A549 (cell line): ENCODE measurements around the gene TPCN1. TPM values are rescaled to one million over a fixed set of nuclear protein-coding genes. Genes with fewer than 3 reads are reported as not detected.
A peak's percentile ranks its signal among the peaks of the same experiment; 100 is the strongest.

Experiments used
- ATAC-seq, 2 experiments: fragments of 200-7000 bp in 1 of 2; fragments of >200 bp in 1 of 2; cut with Nextera tagmentation in 1 of 2; cut with Tn5 transposase in 1 of 2; 3 replicates each; pipeline versions ENCODE4 v1.8.0 to v1.9.1; 2018 to 2020; ENCODE audit warnings: mild to moderate bottlenecking in 1 of 2, moderate library complexity in 1 of 2
- CTCF ChIA-PET: fragments of 300-600 bp; sonication (Branson Sonifier 250); formaldehyde crosslinking; extraction: SDS; loops from one replicate; lab custom pipeline; 2021; ENCODE audit warnings: antibody characterized with exemption, inconsistent platforms; lab: Yijun Ruan, JAX
- POLR2A ChIA-PET: fragments of 350-600 bp; formaldehyde crosslinking; extraction: SDS; loops from one replicate; lab custom pipeline; 2021; ENCODE audit warnings: antibody characterized with exemption, inconsistent platforms; lab: Yijun Ruan, JAX
- DNase-seq, 2 experiments: peaks; one replicate each; pipeline versions ENCODE4 v3.0.0 to v3.0.0-alpha.2; 2011 to 2016; ENCODE audit warnings: low read depth in 1 of 2, low spot score in 1 of 2
- FAIRE-seq: peaks from 2 replicates; lab custom pipeline; 2011; peaks lifted over from hg19 to GRCh38; lab: Jason Lieb, UNC
- H3K27ac ChIP-seq, 2 experiments: fragments of >200 bp; sonication (Bioruptor Twin); formaldehyde crosslinking; 3 replicates each; pipeline ENCODE4 v1.5.1; 2016 to 2017
- H3K4me1 ChIP-seq: fragments of >200 bp; sonication (Bioruptor Twin); formaldehyde crosslinking; 3 replicates; pipeline ENCODE4 v1.6.1; 2016
- H3K4me2 ChIP-seq: fragments of >200 bp; sonication (Bioruptor Twin); formaldehyde crosslinking; 3 replicates; pipeline ENCODE4 v1.6.1; 2016
- H3K4me3 ChIP-seq: fragments of >200 bp; sonication (Bioruptor Twin); formaldehyde crosslinking; 3 replicates; pipeline ENCODE4 v1.5.1; 2016
- H3K9me3 ChIP-seq: fragments of >200 bp; sonication (Bioruptor Twin); formaldehyde crosslinking; 3 replicates; pipeline ENCODE4 v1.6.1; 2016
- ATOH8 ChIP-seq: fragments of 250-450 bp; sonication (Bioruptor Pico); IDR thresholded peaks from 2 replicates; pipeline ENCODE4 v1.5.0; 2020; ENCODE audit warnings: low read depth, mild to moderate bottlenecking, moderate library complexity
- JUN ChIP-seq, 2 experiments: fragments of >200 bp; sonication (Bioruptor Twin); formaldehyde crosslinking; IDR thresholded peaks; 2 replicates in 1 of 2; 3 replicates in 1 of 2; pipeline ENCODE4 v1.6.1; 2016 to 2017
- JUNB ChIP-seq: fragments of >200 bp; sonication (Bioruptor Twin); formaldehyde crosslinking; IDR thresholded peaks from 2 replicates; pipeline ENCODE4 v1.6.1; 2016
- KDM1A ChIP-seq: fragments of 200-600 bp; sonication (generic); IDR thresholded peaks from 2 replicates; pipeline ENCODE4 v1.6.1; 2016; ENCODE audit warnings: low read depth, mild to moderate bottlenecking
- NR3C1 ChIP-seq: fragments of >200 bp; sonication (Bioruptor Twin); formaldehyde crosslinking; IDR thresholded peaks from 3 replicates; pipeline ENCODE4 v1.6.1; 2017
- PHF8 ChIP-seq: fragments of 200-600 bp; sonication (generic); IDR thresholded peaks from 2 replicates; pipeline ENCODE4 v1.6.1; 2016; ENCODE audit warnings: low read depth, mild to moderate bottlenecking, antibody characterized with exemption, moderate library complexity, borderline replicate concordance
- POLR2A ChIP-seq: IDR thresholded peaks from 2 replicates; pipeline ENCODE4 v1.6.1; 2012; ENCODE audit warnings: mild to moderate bottlenecking, low read length
- RNF2 ChIP-seq: fragments of 200-600 bp; sonication (generic); IDR thresholded peaks from 2 replicates; pipeline ENCODE4 v1.6.1; 2016; ENCODE audit warnings: low read depth, mild to moderate bottlenecking, antibody characterized with exemption, moderate library complexity, borderline replicate concordance
- ZNF302 ChIP-seq: fragments of 250-450 bp; sonication (Bioruptor Pico); IDR thresholded peaks from 2 replicates; pipeline ENCODE4 v1.9.0; 2021; ENCODE audit warnings: inconsistent platforms, mild to moderate bottlenecking, moderate library complexity
- WGBS: methylation state at CpG from one replicate; pipeline ENCODE4 v1.1.6; 2017; ENCODE audit errors: missing lambda C conversion rate; 5-methylcytosine and 5-hydroxymethylcytosine counted together
- polyA plus RNA-seq, 4 experiments: library from polyadenylated mRNA; depleted of rRNA in 3 of 4; stranded (reverse); fragments of >200 nt; fragmentation: RNase III in 1 of 4; extraction: RNeasy Plus Mini Kit Qiagen cat#74134 plus additional on column Dnase treatment in 1 of 4; gene quantifications; 2 replicates in 3 of 4; 3 replicates in 1 of 4; pipeline ENCODE4 v1.2.3, GENCODE V29; 2011 to 2017
- TF ChIP-seq, protein P1 (sequence below): fragments of >200 bp; sonication (Bioruptor Twin); formaldehyde crosslinking; IDR thresholded peaks from 3 replicates; pipeline ENCODE4 v1.6.1; 2016
- TF ChIP-seq, protein P2 (sequence below): IDR thresholded peaks from 2 replicates; pipeline ENCODE4 v1.6.1; 2012
- TF ChIP-seq, protein P3 (sequence below): IDR thresholded peaks from 2 replicates; pipeline ENCODE4 v1.6.1; 2012; ENCODE audit warnings: low read depth, borderline replicate concordance
- TF ChIP-seq, protein P4 (sequence below): fragments of 150-350 bp; IDR thresholded peaks from 2 replicates; pipeline ENCODE4 v1.6.1; 2014; ENCODE audit warnings: low read depth, mild to moderate bottlenecking, low read length
- TF ChIP-seq, protein P5 (sequence below): fragments of 200-600 bp; sonication (generic); IDR thresholded peaks from 2 replicates; pipeline ENCODE4 v1.6.1; 2016; ENCODE audit warnings: antibody characterized with exemption, mild to moderate bottlenecking, moderate library complexity

The TPCN1 gene
- polyA plus RNA-seq, 2 of the 4 experiments (the other 2 are of a cell fraction), result 21.9 to 24.1 TPM

GRCh38 chr12:113334786-113335539, 113.7 kb downstream of the TPCN1 start, which contains the start of gene SLC8B1:
SLC8B1 (minus strand) TSS chr12:113335109; CDS start chr12:113332878, 2,231 bp downstream.
- no peak for TF ChIP-seq JUNB
- TF ChIP-seq PHF8, result peak; percentile 72; the same call in 1 of the 2 replicates
- peak in 1 of 2 experiments; percentile 72; a peak in 2 of 5 replicates for TF ChIP-seq JUN (IDR thresholded peaks at IDR 0.05)
- no peak for TF ChIP-seq ATOH8
- TF ChIP-seq, protein P1, sequence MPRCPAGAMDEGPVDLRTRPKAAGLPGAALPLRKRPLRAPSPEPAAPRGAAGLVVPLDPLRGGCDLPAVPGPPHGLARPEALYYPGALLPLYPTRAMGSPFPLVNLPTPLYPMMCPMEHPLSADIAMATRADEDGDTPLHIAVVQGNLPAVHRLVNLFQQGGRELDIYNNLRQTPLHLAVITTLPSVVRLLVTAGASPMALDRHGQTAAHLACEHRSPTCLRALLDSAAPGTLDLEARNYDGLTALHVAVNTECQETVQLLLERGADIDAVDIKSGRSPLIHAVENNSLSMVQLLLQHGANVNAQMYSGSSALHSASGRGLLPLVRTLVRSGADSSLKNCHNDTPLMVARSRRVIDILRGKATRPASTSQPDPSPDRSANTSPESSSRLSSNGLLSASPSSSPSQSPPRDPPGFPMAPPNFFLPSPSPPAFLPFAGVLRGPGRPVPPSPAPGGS, result 0 out of 3 replicates have a peak, but pooled peaks have one; percentile 52
- TF ChIP-seq, protein P2, sequence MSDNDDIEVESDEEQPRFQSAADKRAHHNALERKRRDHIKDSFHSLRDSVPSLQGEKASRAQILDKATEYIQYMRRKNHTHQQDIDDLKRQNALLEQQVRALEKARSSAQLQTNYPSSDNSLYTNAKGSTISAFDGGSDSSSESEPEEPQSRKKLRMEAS, result peak; percentile 81
- TF ChIP-seq, protein P3, sequence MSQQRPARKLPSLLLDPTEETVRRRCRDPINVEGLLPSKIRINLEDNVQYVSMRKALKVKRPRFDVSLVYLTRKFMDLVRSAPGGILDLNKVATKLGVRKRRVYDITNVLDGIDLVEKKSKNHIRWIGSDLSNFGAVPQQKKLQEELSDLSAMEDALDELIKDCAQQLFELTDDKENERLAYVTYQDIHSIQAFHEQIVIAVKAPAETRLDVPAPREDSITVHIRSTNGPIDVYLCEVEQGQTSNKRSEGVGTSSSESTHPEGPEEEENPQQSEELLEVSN, result peak; percentile 77
- TF ChIP-seq POLR2A, result peak; percentile 96
- TF ChIP-seq KDM1A, result 0 out of 2 replicates have a peak, but pooled peaks have one; percentile 8
- DNase-seq, result peak; percentile 83 to 86
- H3K4me2 ChIP-seq, result peak within 1 kb of the TSS; percentile 92
- under 1% methylated on average over 35 of the region's 62 CpGs for WGBS
- peak within 1 kb of the TSS; percentile 57 to 89 for H3K27ac ChIP-seq
- FAIRE-seq, result no peak
- CTCF ChIA-PET, result interaction anchor here (1.3 to 2.3 kb wide), 2 partner anchors 20 to 90 kb away, joined by 3 to 10 read pairs; no protein-coding TSS in a partner anchor
- H3K4me3 ChIP-seq, result peak within 1 kb of the TSS; percentile 49
- ATAC-seq, result peak; percentile 94 to 98
- POLR2A ChIA-PET, result interaction anchor here (0.6 to 1.9 kb wide), 10 partner anchors 11 to 438 kb away, joined by 3 to 11 read pairs (median 4); partner anchors contain the start of genes PLBD2, SDSL and TPCN1
- peaks cover 9% of the 10 kb centered on the region for H3K4me1 ChIP-seq
- H3K9me3 ChIP-seq, result no peaks in the 10 kb centered on the region

GRCh38 chr12:113339540-113339939, 118.3 kb downstream of the TPCN1 start:
- ATAC-seq (no peak), FAIRE-seq (no peak), DNase-seq (no peak)
- H3K4me3 ChIP-seq, result no peak overlapping the region
- TF ChIP-seq ATOH8 (no peak), ZNF302 (CRISPR knock-in tag) (no peak), RNF2 (no peak)
- ChIA-PET POLR2A (no interaction called here), CTCF (interaction anchor here (1.1 to 2.0 kb wide), 3 partner anchors 9 to 86 kb away, joined by 3 to 4 read pairs (median 3); no protein-coding TSS in a partner anchor)
- WGBS, result 69% methylated on average over 5 of the region's 5 CpGs
- H3K27ac ChIP-seq, result no peak overlapping the region
- no peaks in the 10 kb centered on the region for H3K4me1 ChIP-seq
- H3K4me2 ChIP-seq, result no peak overlapping the region
- H3K9me3 ChIP-seq, result no peaks in the 10 kb centered on the region

DNA sequence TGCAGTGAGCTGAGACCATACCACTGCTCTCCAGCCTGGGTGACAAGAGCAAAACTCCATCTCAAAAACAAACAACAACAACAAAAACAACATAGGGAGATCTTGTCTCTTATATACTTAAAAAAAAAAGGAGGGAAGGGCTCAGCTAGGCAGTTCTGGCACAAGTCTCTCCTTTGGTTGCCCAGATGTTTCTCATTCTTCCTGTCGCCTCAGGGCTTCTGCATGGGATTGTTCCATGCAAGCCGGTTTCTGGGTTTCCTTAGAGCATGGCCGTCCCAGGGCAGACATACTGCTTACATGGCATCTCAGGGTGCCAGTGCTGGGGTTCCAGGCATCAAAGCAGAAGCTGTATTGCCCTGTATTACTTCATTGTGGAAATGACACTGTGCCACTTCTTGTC, 118.8 kb downstream of the TPCN1 start:
- POLR2A ChIA-PET, result no interaction called here
- TF ChIP-seq, protein P4, sequence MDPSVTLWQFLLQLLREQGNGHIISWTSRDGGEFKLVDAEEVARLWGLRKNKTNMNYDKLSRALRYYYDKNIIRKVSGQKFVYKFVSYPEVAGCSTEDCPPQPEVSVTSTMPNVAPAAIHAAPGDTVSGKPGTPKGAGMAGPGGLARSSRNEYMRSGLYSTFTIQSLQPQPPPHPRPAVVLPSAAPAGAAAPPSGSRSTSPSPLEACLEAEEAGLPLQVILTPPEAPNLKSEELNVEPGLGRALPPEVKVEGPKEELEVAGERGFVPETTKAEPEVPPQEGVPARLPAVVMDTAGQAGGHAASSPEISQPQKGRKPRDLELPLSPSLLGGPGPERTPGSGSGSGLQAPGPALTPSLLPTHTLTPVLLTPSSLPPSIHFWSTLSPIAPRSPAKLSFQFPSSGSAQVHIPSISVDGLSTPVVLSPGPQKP, result no peak
- TF ChIP-seq, protein P5, sequence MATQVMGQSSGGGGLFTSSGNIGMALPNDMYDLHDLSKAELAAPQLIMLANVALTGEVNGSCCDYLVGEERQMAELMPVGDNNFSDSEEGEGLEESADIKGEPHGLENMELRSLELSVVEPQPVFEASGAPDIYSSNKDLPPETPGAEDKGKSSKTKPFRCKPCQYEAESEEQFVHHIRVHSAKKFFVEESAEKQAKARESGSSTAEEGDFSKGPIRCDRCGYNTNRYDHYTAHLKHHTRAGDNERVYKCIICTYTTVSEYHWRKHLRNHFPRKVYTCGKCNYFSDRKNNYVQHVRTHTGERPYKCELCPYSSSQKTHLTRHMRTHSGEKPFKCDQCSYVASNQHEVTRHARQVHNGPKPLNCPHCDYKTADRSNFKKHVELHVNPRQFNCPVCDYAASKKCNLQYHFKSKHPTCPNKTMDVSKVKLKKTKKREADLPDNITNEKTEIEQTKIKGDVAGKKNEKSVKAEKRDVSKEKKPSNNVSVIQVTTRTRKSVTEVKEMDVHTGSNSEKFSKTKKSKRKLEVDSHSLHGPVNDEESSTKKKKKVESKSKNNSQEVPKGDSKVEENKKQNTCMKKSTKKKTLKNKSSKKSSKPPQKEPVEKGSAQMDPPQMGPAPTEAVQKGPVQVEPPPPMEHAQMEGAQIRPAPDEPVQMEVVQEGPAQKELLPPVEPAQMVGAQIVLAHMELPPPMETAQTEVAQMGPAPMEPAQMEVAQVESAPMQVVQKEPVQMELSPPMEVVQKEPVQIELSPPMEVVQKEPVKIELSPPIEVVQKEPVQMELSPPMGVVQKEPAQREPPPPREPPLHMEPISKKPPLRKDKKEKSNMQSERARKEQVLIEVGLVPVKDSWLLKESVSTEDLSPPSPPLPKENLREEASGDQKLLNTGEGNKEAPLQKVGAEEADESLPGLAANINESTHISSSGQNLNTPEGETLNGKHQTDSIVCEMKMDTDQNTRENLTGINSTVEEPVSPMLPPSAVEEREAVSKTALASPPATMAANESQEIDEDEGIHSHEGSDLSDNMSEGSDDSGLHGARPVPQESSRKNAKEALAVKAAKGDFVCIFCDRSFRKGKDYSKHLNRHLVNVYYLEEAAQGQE, result no peak
- no peak for TF ChIP-seq NR3C1
- TF ChIP-seq, all 56 proteins: peak for 0
- Histone ChIP-seq H3K4me3 (no peak overlapping the region), H3K9me3 (no peaks in the 10 kb centered on the region), H3K4me1 (no peaks in the 10 kb centered on the region), H3K27ac (no peak overlapping the region), H3K4me2 (no peak overlapping the region)
- ATAC-seq (no peak), DNase-seq (no peak), FAIRE-seq (no peak)
- CTCF ChIA-PET, result interaction anchor here (1.0 to 1.6 kb wide), 4 partner anchors 9 to 86 kb away, joined by 3 to 5 read pairs (median 3); no protein-coding TSS in a partner anchor
- 67% methylated on average over 3 of the region's 3 CpGs for WGBS
